Calu3 (cell line): ENCODE results near the gene SYAP1. TPM values are rescaled to one million over a fixed set of nuclear protein-coding genes. Genes with fewer than 3 reads are reported as not detected.

Experiments
- BruUV-seq: library from RNA; stranded (reverse); fragments of 400-500 nt; replicated peaks from 2 replicates; lab custom pipeline; 2021; lab: Mats Ljungman, UMichigan
- CTCF ChIA-PET: fragments of 300-600 bp; sonication (Branson Sonifier 250); formaldehyde crosslinking; loops from one replicate; lab custom pipeline; 2022; ENCODE audit warnings: antibody characterized with exemption; lab: Charles Lee
- DNase-seq: peaks from one replicate; pipeline ENCODE4 v3.0.0; 2022
- H3K27ac Mint-ChIP-seq: one replicate; pipeline ENCODE4 v1.8.0; 2022; ENCODE audit warnings: mixed read lengths; ENCODE audit not compliant: unreplicated experiment
- H3K27me3 Mint-ChIP-seq: one replicate; pipeline ENCODE4 v1.8.0; 2022; ENCODE audit warnings: mixed read lengths; ENCODE audit not compliant: unreplicated experiment
- H3K36me3 Mint-ChIP-seq: one replicate; pipeline ENCODE4 v1.8.0; 2022; ENCODE audit warnings: mild to moderate bottlenecking, moderate library complexity, mixed read lengths; ENCODE audit not compliant: insufficient read depth, unreplicated experiment
- H3K4me1 Mint-ChIP-seq: one replicate; pipeline ENCODE4 v1.8.0; 2022; ENCODE audit warnings: mild to moderate bottlenecking, low read depth, mixed read lengths; ENCODE audit not compliant: unreplicated experiment
- H3K4me3 Mint-ChIP-seq: one replicate; pipeline ENCODE4 v1.8.0; 2022; ENCODE audit warnings: mild to moderate bottlenecking, low read depth, moderate library complexity, mixed read lengths; ENCODE audit not compliant: unreplicated experiment
- H3K9me3 Mint-ChIP-seq: one replicate; pipeline ENCODE4 v1.8.0; 2022; ENCODE audit warnings: low read depth, mixed read lengths; ENCODE audit not compliant: unreplicated experiment
- intact Hi-C: fragments of 100-400 bp; cut with micrococcal nuclease; formaldehyde crosslinking; loops from one replicate; pipeline ENCODE4 v1.10.0; 2022; ENCODE audit not compliant: unreplicated experiment
- total RNA-seq: library from RNA; stranded (reverse); gene quantifications from 2 replicates; pipeline ENCODE4 v1.2.3, GENCODE V29; 2022
- TF ChIP-seq, protein P1 (sequence below): fragments of 200-600 bp; IDR thresholded peaks from one replicate; pipeline ENCODE4 v1.8.0; 2022; ENCODE audit warnings: antibody characterized with exemption; ENCODE audit not compliant: unreplicated experiment

SYAP1 gene
- total RNA-seq, 1 experiment from 2014 or later: 40.7 TPM

DNA sequence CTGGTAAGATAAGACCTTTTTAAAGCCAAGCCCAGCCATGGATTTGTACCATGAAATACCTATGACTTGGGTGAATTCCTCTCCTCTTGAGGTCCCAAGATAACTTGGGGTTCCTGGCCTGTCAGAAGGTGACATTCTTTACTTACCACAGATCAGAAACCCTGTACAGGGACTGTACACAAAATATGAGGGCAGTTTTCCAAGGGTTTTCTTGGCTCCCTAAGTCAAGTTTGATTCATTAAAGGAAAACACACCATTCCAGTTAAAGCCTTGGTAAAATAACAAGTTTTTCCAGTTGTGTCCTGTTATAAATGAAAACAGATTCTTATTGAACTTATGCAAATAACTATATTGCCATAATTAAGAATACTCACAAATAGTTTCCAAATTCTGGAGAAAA lies 8.2 kb downstream of the SYAP1 start:
- intact Hi-C loops: loop anchor here (10.0 kb wide), 1 partner anchor 47 kb away; no protein-coding TSS in a partner anchor
- Mint-ChIP-seq H3K9me3 (no peaks in the 10 kb centered on the region), H3K27me3 (no peaks in the 10 kb centered on the region), H3K36me3 (peaks cover 6% of the 10 kb centered on the region), H3K27ac (no peak overlapping the region), H3K4me3 (no peak overlapping the region), H3K4me1 (peaks cover 18% of the 10 kb centered on the region)
- CTCF ChIA-PET: interaction anchor here (0.7 kb wide), 1 partner anchor 15 kb away, joined by 3 read pairs; the partner anchor contains the start of gene CTPS2
- no TSS peak for BruUV-seq
- DNase-seq: no peak
- TF ChIP-seq, protein P1, sequence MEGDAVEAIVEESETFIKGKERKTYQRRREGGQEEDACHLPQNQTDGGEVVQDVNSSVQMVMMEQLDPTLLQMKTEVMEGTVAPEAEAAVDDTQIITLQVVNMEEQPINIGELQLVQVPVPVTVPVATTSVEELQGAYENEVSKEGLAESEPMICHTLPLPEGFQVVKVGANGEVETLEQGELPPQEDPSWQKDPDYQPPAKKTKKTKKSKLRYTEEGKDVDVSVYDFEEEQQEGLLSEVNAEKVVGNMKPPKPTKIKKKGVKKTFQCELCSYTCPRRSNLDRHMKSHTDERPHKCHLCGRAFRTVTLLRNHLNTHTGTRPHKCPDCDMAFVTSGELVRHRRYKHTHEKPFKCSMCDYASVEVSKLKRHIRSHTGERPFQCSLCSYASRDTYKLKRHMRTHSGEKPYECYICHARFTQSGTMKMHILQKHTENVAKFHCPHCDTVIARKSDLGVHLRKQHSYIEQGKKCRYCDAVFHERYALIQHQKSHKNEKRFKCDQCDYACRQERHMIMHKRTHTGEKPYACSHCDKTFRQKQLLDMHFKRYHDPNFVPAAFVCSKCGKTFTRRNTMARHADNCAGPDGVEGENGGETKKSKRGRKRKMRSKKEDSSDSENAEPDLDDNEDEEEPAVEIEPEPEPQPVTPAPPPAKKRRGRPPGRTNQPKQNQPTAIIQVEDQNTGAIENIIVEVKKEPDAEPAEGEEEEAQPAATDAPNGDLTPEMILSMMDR: no peak

DNA sequence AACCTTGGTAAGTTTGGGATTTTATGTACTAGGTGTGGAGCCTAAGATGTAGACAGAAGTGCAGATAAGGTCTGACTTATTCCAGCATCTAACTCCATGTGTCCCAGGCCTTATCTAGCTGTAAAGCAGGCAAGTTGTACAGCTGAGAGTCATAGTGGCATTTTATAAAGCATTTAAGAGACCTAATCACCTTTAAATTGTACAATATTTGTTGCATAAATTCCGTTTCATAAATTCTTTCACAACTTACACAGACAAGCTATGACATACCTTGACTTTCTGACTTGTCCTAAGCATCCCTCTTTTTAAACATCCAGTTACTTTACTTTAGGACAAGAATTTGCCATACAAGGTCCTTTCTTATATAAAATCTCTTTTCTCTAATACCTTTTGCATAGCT lies 11.0 kb downstream of the SYAP1 start:
- TF ChIP-seq, protein P1: no peak
- Mint-ChIP-seq H3K27me3 (no peaks in the 10 kb centered on the region), H3K9me3 (no peaks in the 10 kb centered on the region), H3K36me3 (peaks cover 9% of the 10 kb centered on the region), H3K4me1 (peaks cover 13% of the 10 kb centered on the region), H3K4me3 (no peak overlapping the region), H3K27ac (no peak overlapping the region)
- no TSS peak for BruUV-seq
- intact Hi-C loops: no loop called here
- DNase-seq: no peak
- CTCF ChIA-PET: no interaction called here

DNA sequence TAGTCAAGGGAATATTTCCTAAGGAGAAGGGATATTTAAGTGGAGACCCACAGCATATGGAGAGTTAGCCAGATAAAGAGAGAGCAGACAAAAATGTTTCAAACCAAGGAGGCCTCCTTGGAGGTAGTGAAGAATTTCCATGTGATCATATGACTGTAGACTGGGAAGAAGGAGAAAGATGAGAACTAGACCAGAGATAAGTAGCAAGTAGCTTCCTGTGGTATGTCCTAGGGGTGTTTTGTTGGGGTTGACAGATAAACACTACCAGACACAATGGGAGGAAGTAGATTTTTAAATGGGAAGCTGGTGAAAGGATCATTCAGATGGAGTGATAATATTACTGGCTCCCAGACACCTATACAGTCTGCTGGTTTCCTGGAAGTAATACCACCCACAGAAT lies 13.6 kb downstream of the SYAP1 start:
- no peaks in the 10 kb centered on the region for H3K4me1 Mint-ChIP-seq
- H3K27me3 Mint-ChIP-seq: no peaks in the 10 kb centered on the region
- H3K4me3 Mint-ChIP-seq: no peak overlapping the region
- DNase-seq: no peak
- H3K36me3 Mint-ChIP-seq: peaks cover 10% of the 10 kb centered on the region
- H3K27ac Mint-ChIP-seq: no peak overlapping the region
- intact Hi-C loops: no loop called here
- TF ChIP-seq, protein P1: no peak
- no peaks in the 10 kb centered on the region for H3K9me3 Mint-ChIP-seq
- CTCF ChIA-PET: no interaction called here
- no TSS peak for BruUV-seq

DNA sequence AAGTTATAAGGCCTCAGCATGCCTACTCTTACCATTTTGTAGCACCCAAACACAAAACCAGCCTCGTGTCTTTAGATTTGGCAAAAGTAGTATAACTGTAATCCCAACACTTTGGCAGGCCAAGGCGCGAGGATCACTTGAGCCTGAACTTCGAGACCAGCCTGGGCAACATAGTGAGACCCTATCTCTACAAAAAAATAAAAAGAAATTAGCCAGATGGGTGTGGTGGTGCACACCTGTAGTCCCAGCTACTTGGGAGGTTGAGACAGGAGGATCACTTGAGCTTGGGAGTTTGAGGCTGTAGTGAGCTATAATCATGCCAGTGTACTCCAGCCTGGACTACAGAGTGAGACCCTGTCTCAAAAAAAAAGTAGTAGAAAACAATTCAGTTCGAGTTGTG lies 17.6 kb downstream of the SYAP1 start:
- intact Hi-C loops: no loop called here
- DNase-seq: no peak
- TF ChIP-seq, protein P1: no peak
- Mint-ChIP-seq H3K27me3 (no peaks in the 10 kb centered on the region), H3K9me3 (no peaks in the 10 kb centered on the region), H3K4me3 (no peak overlapping the region), H3K27ac (no peak overlapping the region), H3K4me1 (no peaks in the 10 kb centered on the region), H3K36me3 (peaks cover 23% of the 10 kb centered on the region)
- CTCF ChIA-PET: no interaction called here
- BruUV-seq: no TSS peak
